Inferior parietal cortex (tissue), 1 donor: ENCODE results near the gene PCP4.

ENCODE experiments used
- DNase-seq: peaks from one replicate; pipeline ENCODE4 v3.0.0-alpha.2; 2016; ENCODE audit errors: extremely low spot score

Gene PCP4

GRCh38 chr21:39918558-39918957 lies 51.3 kb downstream of the PCP4 start:
- DNase-seq = no peak

DNA sequence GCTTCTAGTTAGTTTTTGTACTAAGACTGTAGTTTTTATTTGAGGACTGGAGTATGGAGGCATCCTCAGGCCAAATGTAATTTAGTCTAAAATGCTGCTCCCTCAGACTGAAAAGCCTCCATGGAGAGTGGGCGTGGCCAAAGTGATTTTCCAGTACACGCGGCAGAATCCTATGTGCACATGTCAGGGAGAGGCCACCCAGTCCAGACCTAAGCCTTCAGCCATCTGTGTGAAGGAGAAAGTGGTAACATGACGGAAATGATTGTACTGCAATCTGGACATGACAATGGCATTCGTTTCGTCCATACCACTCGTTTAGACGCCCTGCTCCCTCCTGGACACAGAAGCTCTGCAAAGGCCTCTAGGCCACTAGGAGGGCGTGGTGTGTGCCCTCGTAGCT lies 56.2 kb downstream of the PCP4 start:
- no peak for DNase-seq

DNA sequence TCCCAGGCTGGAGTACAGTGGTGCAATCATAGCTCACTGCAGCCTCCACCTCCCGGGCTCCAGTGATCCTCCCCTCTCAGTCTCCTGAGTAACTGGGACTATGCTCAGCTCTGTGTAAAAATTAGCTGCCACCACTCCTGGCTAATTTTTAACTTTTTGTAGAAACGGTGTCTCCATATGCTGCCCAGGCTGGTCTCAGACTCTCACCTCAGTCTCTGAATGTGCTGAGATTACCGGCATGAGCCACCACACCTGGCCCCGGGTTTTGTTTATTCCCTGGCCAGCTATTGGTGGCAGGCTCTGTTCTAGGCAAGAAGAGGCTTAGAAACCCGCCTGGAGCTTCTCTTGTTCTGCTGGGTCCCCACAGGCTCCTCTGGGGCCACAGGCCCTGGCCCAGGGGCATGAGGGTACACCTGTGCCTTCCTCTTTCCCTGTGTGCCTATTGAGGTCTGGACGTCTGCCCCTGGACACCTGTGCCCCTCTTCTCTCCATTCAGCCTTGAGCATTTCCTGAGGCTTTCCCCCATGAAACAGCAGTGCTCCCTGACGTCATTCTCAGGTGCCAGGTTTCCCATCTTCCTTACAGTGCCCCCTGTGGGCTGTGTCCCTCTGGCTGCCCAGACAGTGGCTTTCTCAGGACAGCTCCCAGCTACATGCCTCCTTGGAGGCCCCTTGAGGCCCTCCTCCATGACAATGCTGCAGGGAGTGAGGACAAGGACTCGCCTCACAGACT lies 57.5 kb downstream of the PCP4 start:
- DNase-seq = no peak

DNA sequence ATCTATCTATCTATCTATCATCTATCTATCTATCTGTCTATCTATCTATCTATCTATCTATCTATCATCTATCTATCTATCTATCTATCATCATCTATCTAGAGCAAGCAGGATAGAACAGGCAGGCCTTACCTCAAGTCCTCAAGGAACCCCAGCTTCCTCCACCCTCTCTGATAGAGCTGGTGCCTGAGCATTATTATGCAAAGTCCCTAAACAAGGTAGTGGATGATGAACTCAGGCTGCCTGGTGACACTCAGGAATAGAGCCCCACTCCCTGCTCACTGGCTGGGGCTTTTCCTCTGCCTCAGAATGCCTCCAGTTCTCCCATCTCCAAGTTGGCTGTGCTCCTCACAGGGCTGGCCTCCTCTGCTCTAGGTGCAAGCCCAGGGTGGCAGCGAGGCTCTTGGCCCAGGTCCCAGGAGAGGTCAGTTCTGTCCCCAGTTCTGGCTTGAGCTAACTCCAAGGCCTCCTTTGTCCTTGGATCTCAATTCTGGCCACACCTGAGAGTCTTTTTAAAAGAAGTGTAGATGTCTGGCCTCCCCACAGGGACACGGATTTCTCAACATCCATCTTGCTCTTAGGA lies 60.2 kb downstream of the PCP4 start:
- no peak for DNase-seq

GRCh38 chr21:39932335-39932734 lies 65.1 kb downstream of the PCP4 start:
- DNase-seq = no peak

GRCh38 chr21:39934895-39935294 lies 67.7 kb downstream of the PCP4 start:
- DNase-seq = no peak

GRCh38 chr21:39935716-39936115 lies 68.5 kb downstream of the PCP4 start:
- no peak for DNase-seq

DNA sequence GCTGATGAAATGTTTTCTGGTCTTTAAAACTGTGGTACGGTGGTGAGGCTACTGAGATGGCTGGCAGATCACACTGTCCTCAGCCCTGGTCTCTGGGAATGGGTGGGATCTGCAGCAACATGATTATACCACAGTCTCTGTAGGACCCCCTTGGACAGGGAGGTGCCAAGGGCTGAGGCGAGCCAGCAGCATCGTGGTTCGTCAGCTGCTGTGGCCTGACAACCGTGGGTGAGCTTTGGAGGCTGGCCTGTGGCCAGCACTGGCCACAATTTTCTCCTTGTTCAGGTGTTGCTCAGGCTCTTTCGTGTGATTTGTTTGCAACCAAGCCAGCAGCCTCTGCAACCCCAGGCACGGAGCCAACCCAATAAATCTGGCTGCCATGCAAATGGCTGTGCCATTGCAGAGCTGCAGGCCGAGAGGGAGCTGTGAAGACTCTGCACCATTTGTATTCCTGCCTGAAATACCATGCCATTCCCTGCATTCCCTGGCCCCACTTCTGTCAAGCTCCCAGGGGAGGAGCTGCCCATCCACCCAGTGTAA lies 70.9 kb downstream of the PCP4 start:
- DNase-seq = no peak

DNA sequence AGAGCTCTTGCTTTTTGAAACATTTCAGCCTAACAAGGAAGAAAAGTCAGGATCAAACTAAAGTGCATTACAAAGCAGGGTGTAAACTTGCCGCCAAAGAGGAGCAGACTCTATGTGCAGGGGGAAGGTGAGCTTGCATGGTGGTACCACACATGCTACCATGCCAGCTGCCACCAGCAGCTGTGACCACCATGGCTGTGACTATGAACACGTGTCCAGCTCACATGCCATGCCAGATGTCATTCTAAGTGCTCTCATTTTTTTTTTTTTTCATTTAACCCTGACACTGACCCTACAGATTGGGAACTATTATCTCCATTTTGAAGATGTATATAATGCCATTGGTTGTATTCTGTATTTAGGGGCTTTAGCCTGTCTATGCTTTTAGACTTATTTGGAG lies 79.0 kb downstream of the PCP4 start:
- DNase-seq = no peak

DNA sequence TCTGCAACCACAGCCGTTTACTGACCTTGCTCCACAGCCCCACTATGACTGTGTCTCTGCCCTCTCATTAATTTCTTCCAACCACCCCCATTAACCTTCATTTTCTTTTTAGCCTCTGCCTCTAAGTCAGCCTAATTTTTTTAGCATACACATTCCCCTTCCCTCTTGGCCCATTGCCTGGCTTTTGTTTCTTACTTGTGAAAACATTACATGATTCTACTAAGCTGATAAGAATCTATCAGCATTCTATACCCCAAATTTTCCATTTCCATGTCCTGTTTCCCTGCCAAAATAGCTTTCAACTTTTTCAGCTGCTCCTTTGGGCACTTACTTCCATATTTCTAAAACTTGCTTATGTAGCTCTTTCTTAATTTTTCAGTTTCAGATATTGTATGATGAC lies 79.8 kb downstream of the PCP4 start:
- DNase-seq = no peak

- no peak for DNase-seq
Measured at GRCh38 chr21:39951183-39952101, 84.2 kb downstream of the PCP4 start.

- no peak for DNase-seq
Measured at GRCh38 chr21:39952265-39952664, 85.0 kb downstream of the PCP4 start.

- no peak for DNase-seq
Measured at GRCh38 chr21:39954570-39954969, 87.3 kb downstream of the PCP4 start.

DNA sequence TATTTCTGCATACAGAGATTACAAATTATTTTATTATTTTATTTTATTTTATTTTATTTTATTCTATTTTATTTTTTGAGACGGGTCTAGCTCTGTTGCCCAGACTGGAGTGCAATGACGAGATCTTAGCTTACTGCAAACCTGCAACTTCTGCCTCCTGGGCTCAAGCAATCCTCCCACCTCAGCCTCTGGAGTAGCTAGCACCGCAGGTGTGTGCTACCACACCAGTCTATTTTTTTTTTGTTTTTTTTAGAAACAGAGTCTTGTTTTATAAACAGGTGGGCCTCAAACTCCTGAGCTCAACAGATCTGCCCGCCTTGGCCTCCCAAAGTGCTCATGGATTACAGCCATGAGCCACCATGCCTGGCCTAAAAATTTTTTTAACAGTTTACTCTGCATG lies 88.1 kb downstream of the PCP4 start:
- DNase-seq = no peak

- no peak for DNase-seq
Measured at GRCh38 chr21:39956586-39956985, 89.3 kb downstream of the PCP4 start.

DNA sequence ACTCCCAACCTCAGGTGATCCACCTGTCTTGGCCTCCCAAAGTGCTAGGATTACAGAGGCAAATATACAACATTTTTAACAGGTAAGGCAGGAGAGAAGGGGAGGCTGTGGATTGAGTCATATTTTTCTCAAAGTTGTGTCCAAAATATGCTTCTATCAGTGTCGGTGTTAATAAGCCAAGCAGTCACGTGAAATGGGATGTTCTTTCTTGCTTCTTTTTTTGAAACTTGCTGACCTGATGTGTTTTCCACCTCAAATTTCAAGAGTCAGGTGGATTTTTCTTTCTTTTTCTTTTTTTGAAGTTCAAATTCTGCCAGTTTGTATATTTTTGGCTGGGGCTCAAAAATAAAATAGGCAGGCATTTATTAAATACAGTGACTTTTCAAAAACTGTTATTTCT lies 91.5 kb downstream of the PCP4 start:
- no peak for DNase-seq

DNA sequence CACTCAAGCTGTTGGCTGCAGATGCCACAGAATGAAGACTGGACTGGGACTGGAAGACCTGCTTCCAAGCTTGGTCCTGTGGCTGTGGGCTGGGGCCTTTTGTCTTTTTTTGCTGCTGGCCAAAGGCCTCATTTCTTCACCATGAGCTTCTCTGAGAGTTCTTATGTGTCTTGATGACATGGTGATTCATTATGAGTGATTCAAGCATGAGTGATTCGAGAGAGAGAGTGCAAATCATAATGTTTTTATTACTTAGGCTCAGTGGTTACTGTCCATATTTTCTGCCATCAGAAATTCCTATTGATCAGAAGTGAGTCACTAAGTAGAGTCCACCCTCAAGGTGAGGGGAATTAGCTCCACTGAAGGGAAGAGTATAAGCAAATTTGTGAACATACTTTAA lies 94.0 kb downstream of the PCP4 start:
- no peak for DNase-seq

- no peak for DNase-seq
Measured at GRCh38 chr21:39965026-39965425, 97.8 kb downstream of the PCP4 start.

- DNase-seq = no peak
Measured at GRCh38 chr21:39966786-39967185, 99.5 kb downstream of the PCP4 start.

DNA sequence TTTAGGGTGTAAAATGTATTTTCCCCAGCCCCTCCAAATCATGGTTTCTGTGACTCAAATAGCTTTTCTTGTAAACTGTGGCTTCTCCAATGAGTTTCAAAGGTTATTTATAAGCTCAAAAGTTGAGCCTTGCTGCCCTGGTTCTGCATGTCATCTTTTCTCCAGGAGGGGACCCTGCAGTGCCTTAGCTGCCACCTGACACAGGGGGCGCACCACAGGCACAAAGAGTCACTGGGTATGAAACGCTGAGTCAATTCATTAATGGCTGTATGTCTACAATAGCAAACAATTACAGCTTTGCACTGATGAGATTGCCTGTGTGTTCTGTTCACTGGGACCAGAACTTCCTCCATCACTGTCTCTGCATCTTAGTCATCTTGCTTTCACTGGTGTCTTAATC lies 100.8 kb downstream of the PCP4 start:
- DNase-seq = no peak

GRCh38 chr21:39969691-39970364 lies 102.6 kb downstream of the PCP4 start:
- DNase-seq = no peak

DNA sequence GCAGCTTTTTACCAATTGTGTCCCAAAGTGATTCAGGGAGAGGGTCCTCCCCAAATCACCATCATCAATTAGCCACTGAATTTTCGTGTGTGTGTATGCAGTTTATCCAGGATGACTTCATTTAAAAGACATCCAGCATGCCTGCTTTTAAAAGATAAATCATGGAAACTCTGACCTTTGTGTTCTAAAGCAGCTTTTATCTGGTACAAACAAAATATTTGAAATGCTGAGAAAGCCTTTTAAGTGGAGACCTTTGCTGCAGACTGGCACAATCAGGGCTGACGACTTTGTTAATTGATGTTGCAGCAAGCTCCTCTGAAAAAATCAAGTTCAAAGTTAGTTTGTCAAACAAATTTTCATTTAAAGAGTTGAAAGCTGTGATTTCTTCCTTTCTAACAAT lies 104.7 kb downstream of the PCP4 start:
- no peak for DNase-seq
